Measurements from ENCODE around the gene HERC2. TPM values are rescaled to one million over a fixed set of nuclear protein-coding genes. Genes with fewer than 3 reads are reported as not detected.

Gene HERC2
- total and polyA plus RNA-seq, 7 experiments from 2014 or later, result 5.5 to 60.4 (median 42.0) TPM

DNA sequence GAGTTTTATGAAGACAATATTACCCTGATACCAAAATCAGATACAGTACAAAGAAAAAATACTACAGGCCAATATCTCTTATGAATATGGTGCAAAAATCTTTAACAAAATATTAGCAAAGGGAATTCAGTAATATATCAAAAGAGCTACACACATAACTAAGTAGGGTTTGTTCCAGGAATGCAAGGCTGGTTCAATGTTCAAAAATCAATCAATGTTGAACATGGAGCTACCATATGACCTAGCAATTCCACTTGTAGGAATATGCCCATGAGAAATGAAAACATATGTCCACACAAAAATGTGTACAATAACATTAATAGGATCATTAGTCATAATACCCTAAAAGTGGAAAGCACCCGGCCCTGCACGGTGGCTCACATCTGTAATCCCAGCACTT lies 230.7 kb downstream of the HERC2 start:
- peaks cover 8 to 60% (median 32%) of the 10 kb centered on the region in 11 donors for H3K9me3 Mint-ChIP-seq
- peaks cover 0 to 34% (median 16%) of the 10 kb centered on the region in 7 donors for H3K4me1 Mint-ChIP-seq
- Histone ChIP-seq H3K9me3 (ENCODE audit: control insufficient read depth in 2 of 3, low read length in 3 of 3) (peaks cover 0 to 4% (median 0%) of the 10 kb centered on the region in 3 experiments), H3K27me3 (ENCODE audit: control insufficient read depth in 2 of 2, insufficient read depth in 2 of 2, low read length in 2 of 2) (peaks cover 2 to 16% of the 10 kb centered on the region in 2 donors), H3K36me3 (ENCODE audit: control insufficient read depth in 2 of 3, insufficient read depth in 3 of 3, low read length in 3 of 3) (no peaks in the 10 kb centered on the region), H3K27ac (ENCODE audit: low read depth, low read length) (no peak overlapping the region), H3K4me3 (ENCODE audit: low read length) (no peak overlapping the region), H3K4me1 (ENCODE audit: control insufficient read depth in 2 of 2, insufficient read depth in 2 of 2, low read length in 2 of 2) (peaks cover 13 to 18% of the 10 kb centered on the region in 2 donors)
- H3K4me3 Mint-ChIP-seq, result no peak overlapping the region
- POLR2A ChIA-PET, result no interaction called here
- peaks cover 64 to 79% (median 72%) of the 10 kb centered on the region in 5 donors for H3K27me3 Mint-ChIP-seq
- H3K36me3 Mint-ChIP-seq, result peaks cover 2 to 23% (median 7%) of the 10 kb centered on the region in 5 donors
- DNase-seq (no peak), ATAC-seq (no peak)
- CTCF ChIA-PET, result no interaction called here
- no peak overlapping the region for H3K27ac Mint-ChIP-seq
- intact Hi-C loops (cut with micrococcal nuclease), result no loop called here

DNA sequence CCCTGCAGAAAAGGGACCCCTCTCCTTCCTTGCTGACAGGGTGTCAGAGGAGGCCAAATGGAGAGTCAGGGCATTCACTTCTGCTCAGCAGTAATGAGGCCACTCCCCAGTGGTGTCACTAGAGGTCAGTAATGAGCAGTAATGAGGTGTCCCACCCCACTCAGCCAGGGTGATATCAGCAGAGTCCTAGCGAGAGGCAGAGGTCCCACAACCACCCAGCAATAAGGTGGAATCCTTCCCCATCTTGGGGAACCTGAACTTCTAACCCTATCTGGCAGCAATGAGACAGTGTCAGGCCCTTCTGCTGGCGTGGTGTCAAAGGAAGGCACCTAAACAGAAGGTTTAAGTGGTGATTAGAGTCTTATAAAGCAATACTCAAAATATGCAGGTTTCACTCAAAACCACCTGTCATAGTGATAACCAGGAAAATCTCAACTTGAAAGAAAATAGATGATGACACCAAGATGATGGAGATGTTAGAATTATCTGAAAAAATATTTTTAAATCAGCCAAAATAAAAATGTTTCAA lies 235.7 kb downstream of the HERC2 start:
- Mint-ChIP-seq H3K4me1 (peaks cover 0 to 14% (median 0%) of the 10 kb centered on the region in 7 donors), H3K27ac (peak overlapping the region in 1 of 9 donors; percentile 33), H3K4me3 (peak overlapping the region in 1 of 10 donors; percentile 6), H3K27me3 (peaks cover 32 to 55% (median 47%) of the 10 kb centered on the region in 5 donors), H3K36me3 (peaks cover 0 to 19% (median 7%) of the 10 kb centered on the region in 5 donors), H3K9me3 (peaks cover 7 to 43% (median 26%) of the 10 kb centered on the region in 11 donors)
- peak; percentile 97 for ATAC-seq
- CTCF ChIA-PET, result no interaction called here
- H3K4me3 ChIP-seq (ENCODE audit: low read length), result no peak overlapping the region
- intact Hi-C loops (cut with micrococcal nuclease), result loop anchor here in 1 of 2 donors (1.0 kb wide), 1 partner anchor 37 kb away; no protein-coding TSS in a partner anchor
- POLR2A ChIA-PET, result no interaction called here
- peak in 6 of 9 donors; percentile 27 to 58 (median 40) for DNase-seq
- H3K9me3 ChIP-seq (ENCODE audit: control insufficient read depth in 2 of 3, low read length in 3 of 3), result peaks cover 0 to 4% (median 0%) of the 10 kb centered on the region in 3 experiments
- no peaks in the 10 kb centered on the region for H3K27me3 ChIP-seq (ENCODE audit: control insufficient read depth in 2 of 2, insufficient read depth in 2 of 2, low read length in 2 of 2)
- no peak overlapping the region for H3K27ac ChIP-seq (ENCODE audit: low read depth, low read length)
- no peaks in the 10 kb centered on the region for H3K36me3 ChIP-seq (ENCODE audit: control insufficient read depth in 2 of 3, insufficient read depth in 3 of 3, low read length in 3 of 3)
- H3K4me1 ChIP-seq (ENCODE audit: control insufficient read depth in 2 of 2, insufficient read depth in 2 of 2, low read length in 2 of 2), result no peaks in the 10 kb centered on the region

DNA sequence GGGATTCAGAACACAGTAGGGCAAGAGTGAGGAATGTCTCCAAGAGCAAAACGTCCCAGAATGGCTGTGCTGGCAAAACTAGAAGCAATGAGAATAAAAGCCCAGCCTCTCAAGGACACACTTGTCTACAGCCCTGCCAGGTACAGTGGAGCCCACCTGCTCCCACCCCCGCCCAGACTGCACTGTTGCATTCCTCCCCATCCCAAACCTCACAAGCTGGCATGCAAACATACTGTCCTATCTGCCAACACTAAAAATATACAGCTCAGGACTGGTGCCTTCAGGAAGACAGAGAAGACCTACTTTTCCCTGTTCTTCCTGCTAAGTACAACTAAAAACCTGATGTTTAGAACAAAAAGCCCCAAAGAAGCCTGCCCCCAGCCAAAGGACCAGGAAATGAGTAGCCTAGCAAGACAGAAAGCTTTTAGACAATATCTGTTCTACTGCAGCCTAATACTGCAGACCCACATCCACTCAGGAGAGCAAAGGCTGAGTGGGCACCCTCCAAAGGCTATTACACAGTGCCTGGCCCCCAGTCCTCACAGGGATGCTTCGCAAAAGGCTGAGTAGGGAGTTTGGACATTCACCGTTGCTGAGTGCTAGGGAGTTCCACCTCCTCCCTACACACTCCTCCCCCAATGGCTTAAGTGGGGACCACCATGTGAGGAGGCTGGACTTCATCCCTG lies 236.3 kb downstream of the HERC2 start:
- Histone ChIP-seq H3K27ac (ENCODE audit: low read depth, low read length) (no peak overlapping the region), H3K9me3 (ENCODE audit: control insufficient read depth in 2 of 3, low read length in 3 of 3) (peaks cover 0 to 2% (median 0%) of the 10 kb centered on the region in 3 experiments), H3K36me3 (ENCODE audit: control insufficient read depth in 2 of 3, insufficient read depth in 3 of 3, low read length in 3 of 3) (no peaks in the 10 kb centered on the region), H3K4me1 (ENCODE audit: control insufficient read depth in 2 of 2, insufficient read depth in 2 of 2, low read length in 2 of 2) (no peaks in the 10 kb centered on the region), H3K4me3 (ENCODE audit: low read length) (no peak overlapping the region), H3K27me3 (ENCODE audit: control insufficient read depth in 2 of 2, insufficient read depth in 2 of 2, low read length in 2 of 2) (no peaks in the 10 kb centered on the region)
- H3K27me3 Mint-ChIP-seq, result peaks cover 28 to 49% (median 41%) of the 10 kb centered on the region in 5 donors
- POLR2A ChIA-PET, result no interaction called here
- CTCF ChIA-PET, result no interaction called here
- H3K4me3 Mint-ChIP-seq, result no peak overlapping the region
- DNase-seq, result no peak
- intact Hi-C loops (cut with micrococcal nuclease), result loop anchor here in 1 of 2 donors (1.0 kb wide), 1 partner anchor 38 kb away; no protein-coding TSS in a partner anchor
- peaks cover 0 to 14% (median 0%) of the 10 kb centered on the region in 7 donors for H3K4me1 Mint-ChIP-seq
- peaks cover 0 to 17% (median 7%) of the 10 kb centered on the region in 5 donors for H3K36me3 Mint-ChIP-seq
- ATAC-seq, result peak; percentile 6
- no peak overlapping the region for H3K27ac Mint-ChIP-seq
- H3K9me3 Mint-ChIP-seq, result peaks cover 6 to 36% (median 20%) of the 10 kb centered on the region in 11 donors

DNA sequence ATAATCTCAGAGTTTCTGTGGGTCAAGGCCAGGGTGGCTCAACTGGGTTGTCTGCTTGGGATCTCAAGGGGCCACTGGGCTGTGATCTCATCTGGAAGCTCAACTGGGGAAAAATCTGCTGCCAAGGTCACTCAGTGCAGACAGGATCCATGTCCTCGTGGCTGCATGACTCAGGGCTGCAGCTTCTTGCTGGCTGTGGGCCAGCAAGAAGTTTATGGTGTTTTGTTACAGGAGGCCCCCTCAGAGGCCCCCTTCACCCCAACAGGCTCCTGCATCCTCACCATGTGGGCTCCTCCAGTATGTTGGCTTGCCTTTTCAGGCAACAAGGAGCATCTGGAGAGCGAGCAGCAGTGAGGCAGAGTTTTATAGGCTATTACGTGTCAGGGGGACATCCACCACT lies 237.4 kb downstream of the HERC2 start:
- no peak overlapping the region for H3K4me3 ChIP-seq (ENCODE audit: low read length)
- Mint-ChIP-seq H3K36me3 (peaks cover 0 to 8% (median 7%) of the 10 kb centered on the region in 5 donors), H3K9me3 (peaks cover 2 to 26% (median 9%) of the 10 kb centered on the region in 11 donors), H3K27ac (no peak overlapping the region), H3K4me3 (no peak overlapping the region), H3K4me1 (peaks cover 0 to 14% (median 0%) of the 10 kb centered on the region in 7 donors), H3K27me3 (peaks cover 24 to 44% (median 36%) of the 10 kb centered on the region in 5 donors)
- ChIA-PET POLR2A (no interaction called here), CTCF (interaction anchor here (0.6 kb wide), 1 partner anchor 11 kb away, joined by 3 read pairs; no protein-coding TSS in a partner anchor)
- no peak overlapping the region for H3K27ac ChIP-seq (ENCODE audit: low read depth, low read length)
- no peak for DNase-seq
- no peaks in the 10 kb centered on the region for H3K4me1 ChIP-seq (ENCODE audit: control insufficient read depth in 2 of 2, insufficient read depth in 2 of 2, low read length in 2 of 2)
- H3K9me3 ChIP-seq (ENCODE audit: control insufficient read depth in 2 of 3, low read length in 3 of 3), result no peaks in the 10 kb centered on the region
- intact Hi-C loops (cut with micrococcal nuclease), result no loop called here
- H3K36me3 ChIP-seq (ENCODE audit: control insufficient read depth in 2 of 3, insufficient read depth in 3 of 3, low read length in 3 of 3), result no peaks in the 10 kb centered on the region
- no peaks in the 10 kb centered on the region for H3K27me3 ChIP-seq (ENCODE audit: control insufficient read depth in 2 of 2, insufficient read depth in 2 of 2, low read length in 2 of 2)
- no peak for ATAC-seq

DNA sequence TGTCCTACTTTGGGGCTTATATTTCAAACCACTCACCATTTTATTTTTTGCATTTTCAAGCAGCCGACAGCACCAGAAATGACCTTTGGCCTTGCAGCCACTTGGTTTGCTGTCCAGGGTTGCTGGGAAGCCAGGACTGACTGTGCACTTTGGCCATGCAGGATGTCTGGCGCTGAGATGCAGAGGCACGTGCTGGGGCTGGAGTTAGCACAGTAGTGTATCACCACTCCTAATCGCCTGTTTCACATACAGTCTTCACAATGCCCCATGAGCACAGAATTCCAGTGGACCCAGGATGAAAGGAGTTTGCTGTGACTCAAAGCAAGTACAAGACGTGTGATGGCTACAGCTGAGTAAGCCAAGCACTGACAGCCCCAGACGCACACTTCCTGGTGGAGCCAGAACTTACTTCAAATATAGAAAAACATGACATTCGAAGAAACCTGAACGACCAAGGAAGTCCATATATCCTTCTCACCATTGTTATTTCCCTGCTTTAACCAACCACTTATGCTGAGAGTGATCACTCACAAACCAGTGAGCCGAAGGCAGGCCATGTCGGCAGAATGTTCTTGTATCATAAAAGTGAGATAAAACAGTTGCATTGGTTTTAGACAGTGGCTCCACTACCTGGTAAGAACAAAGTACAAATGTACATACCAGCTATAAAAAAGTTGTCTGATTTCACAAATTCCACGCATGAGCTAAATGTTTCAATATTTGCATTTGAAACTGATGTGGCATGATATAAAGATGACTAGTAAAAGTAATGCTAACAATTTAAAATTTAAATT lies 238.9 kb downstream of the HERC2 start:
- Histone ChIP-seq H3K4me1 (ENCODE audit: control insufficient read depth in 2 of 2, insufficient read depth in 2 of 2, low read length in 2 of 2) (no peaks in the 10 kb centered on the region), H3K27ac (ENCODE audit: low read depth, low read length) (no peak overlapping the region), H3K36me3 (ENCODE audit: control insufficient read depth in 2 of 3, insufficient read depth in 3 of 3, low read length in 3 of 3) (no peaks in the 10 kb centered on the region), H3K4me3 (ENCODE audit: low read length) (no peak overlapping the region), H3K9me3 (ENCODE audit: control insufficient read depth in 2 of 3, low read length in 3 of 3) (no peaks in the 10 kb centered on the region), H3K27me3 (ENCODE audit: control insufficient read depth in 2 of 2, insufficient read depth in 2 of 2, low read length in 2 of 2) (no peaks in the 10 kb centered on the region)
- peaks cover 16 to 34% (median 29%) of the 10 kb centered on the region in 5 donors for H3K27me3 Mint-ChIP-seq
- peaks cover 0 to 14% (median 0%) of the 10 kb centered on the region in 7 donors for H3K4me1 Mint-ChIP-seq
- no peak for DNase-seq
- no peak overlapping the region for H3K4me3 Mint-ChIP-seq
- CTCF ChIA-PET, result no interaction called here
- H3K27ac Mint-ChIP-seq, result no peak overlapping the region
- POLR2A ChIA-PET, result no interaction called here
- peaks cover 0 to 12% (median 2%) of the 10 kb centered on the region in 11 donors for H3K9me3 Mint-ChIP-seq
- intact Hi-C loops (cut with micrococcal nuclease), result no loop called here
- no peak for ATAC-seq
- H3K36me3 Mint-ChIP-seq, result peaks cover 0 to 2% (median 0%) of the 10 kb centered on the region in 5 donors

DNA sequence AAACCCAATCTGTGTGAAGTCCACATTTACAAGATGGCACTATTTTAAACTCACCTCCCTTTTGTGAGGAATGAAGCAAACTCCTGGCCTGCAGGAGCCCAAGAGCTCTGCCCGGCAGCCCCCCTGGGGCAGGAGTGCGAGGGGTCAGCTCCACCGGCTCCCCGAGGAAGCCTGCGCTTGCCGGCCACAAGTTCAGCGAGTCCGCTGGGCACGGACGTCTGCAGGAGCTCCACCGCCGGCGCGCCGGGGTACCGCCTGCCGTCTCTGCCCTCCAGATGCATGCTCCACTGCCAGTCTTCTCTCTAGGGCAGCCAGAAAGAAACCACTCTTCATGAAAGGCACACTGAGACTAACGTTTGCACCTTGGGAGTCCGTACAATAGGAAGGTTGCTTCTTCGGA lies 240.4 kb downstream of the HERC2 start:
- intact Hi-C loops (cut with micrococcal nuclease), result no loop called here

More for the DNA sequence above, 240.4 kb downstream of the HERC2 start:
- Histone ChIP-seq H3K4me1 (ENCODE audit: control insufficient read depth in 2 of 2, insufficient read depth in 2 of 2, low read length in 2 of 2) (no peaks in the 10 kb centered on the region), H3K4me3 (ENCODE audit: low read length) (no peak overlapping the region), H3K36me3 (ENCODE audit: control insufficient read depth in 2 of 3, insufficient read depth in 3 of 3, low read length in 3 of 3) (no peaks in the 10 kb centered on the region), H3K9me3 (ENCODE audit: control insufficient read depth in 2 of 3, low read length in 3 of 3) (no peaks in the 10 kb centered on the region), H3K27ac (ENCODE audit: low read depth, low read length) (no peak overlapping the region), H3K27me3 (ENCODE audit: control insufficient read depth in 2 of 2, insufficient read depth in 2 of 2, low read length in 2 of 2) (no peaks in the 10 kb centered on the region)
- CTCF ChIA-PET, result no interaction called here
- Mint-ChIP-seq H3K4me3 (no peak overlapping the region), H3K36me3 (no peaks in the 10 kb centered on the region), H3K27me3 (peaks cover 12 to 28% (median 19%) of the 10 kb centered on the region in 5 donors), H3K27ac (no peak overlapping the region), H3K9me3 (peaks cover 0 to 3% (median 0%) of the 10 kb centered on the region in 11 donors), H3K4me1 (peaks cover 0 to 7% (median 0%) of the 10 kb centered on the region in 7 donors)
- no peak for ATAC-seq
- no peak for DNase-seq
- POLR2A ChIA-PET, result no interaction called here
